ENCODE measurements around the gene CACNA1C. TPM values are rescaled to one million over a fixed set of nuclear protein-coding genes. Genes with fewer than 3 reads are reported as not detected.

Gene CACNA1C
- total and polyA plus RNA-seq, 10 of the 15 experiments (the other 5 are each of a cell fraction or from before 2014, with no cell fraction given), result under 0.01 to 0.15 (median 0.09) TPM; not detected in 5

GRCh38 chr12:2509137-2509536 is 456.4 kb downstream of the CACNA1C start:
- Histone ChIP-seq H3K4me1 (ENCODE audit: control insufficient read depth, insufficient read depth, low read length) (no peaks in the 10 kb centered on the region), H2AFZ (ENCODE audit: control insufficient read depth, low read depth, low read length) (no peak overlapping the region), H4K20me1 (ENCODE audit: control insufficient read depth, insufficient read depth) (no peaks in the 10 kb centered on the region), H3K9ac (ENCODE audit: control insufficient read depth, insufficient read depth, low read length) (no peak overlapping the region), H3K4me3 (no peak overlapping the region), H3K4me2 (ENCODE audit: control insufficient read depth, insufficient read depth) (no peak overlapping the region), H3K27me3 (replicated peaks in 1 of 2; ENCODE audit: control insufficient read depth in 2 of 2, insufficient read depth in 2 of 2, low read length in 1 of 2) (peaks cover 0 to 3% of the 10 kb centered on the region in 2 experiments; a peak in 2 of 4 replicates), H3K79me2 (ENCODE audit: control insufficient read depth, insufficient read depth, low read length) (no peaks in the 10 kb centered on the region), H3K27ac (ENCODE audit: control insufficient read depth, insufficient read depth) (no peak overlapping the region), H3K9me3 (replicated peaks; ENCODE audit: control insufficient read depth, insufficient read depth, low read length) (no peaks in the 10 kb centered on the region), H3K36me3 (ENCODE audit: control insufficient read depth in 2 of 2, insufficient read depth in 2 of 2, low read length in 1 of 2) (no peaks in the 10 kb centered on the region)
- in situ Hi-C loops (cut with MboI) (no loop called here), intact Hi-C loops (cut with micrococcal nuclease; ENCODE audit: unreplicated experiment) (no loop called here)
- ATAC-seq (no peak), DNase-seq (ENCODE audit: low read depth, low spot score) (no peak), FAIRE-seq (no peak)
- BruUV-seq (replicated peaks), result no TSS peak
- CTCF ChIA-PET, result no interaction called here
- 15% methylated on average over 5 of the region's 5 CpGs for WGBS (ENCODE audit: insufficient coverage, insufficient replicate concordance, low lambda C conversion rate, missing lambda C conversion rate)
- SMC1A ChIA-PET (ENCODE audit: uncharacterized antibody, unreplicated experiment), result no interaction called here
- RAD21 ChIA-PET (ENCODE audit: unreplicated experiment), result no interaction called here
- POLR2A ChIA-PET, result no interaction called here
- TF ChIP-seq ZZZ3 (IDR thresholded peaks at IDR 0.05; ENCODE audit: control insufficient read depth, insufficient read length, low read depth) (no peak), NKRF (conservative IDR thresholded peaks at IDR 0.05) (no peak), BACH1 (IDR thresholded peaks at IDR 0.05; ENCODE audit: borderline replicate concordance) (no peak), ZNF592 (IDR thresholded peaks at IDR 0.05) (no peak), RCOR1 (conservative IDR thresholded peaks at IDR 0.05; ENCODE audit: low read depth, low read length) (no peak), TARDBP (IDR thresholded peaks at IDR 0.05; ENCODE audit: borderline replicate concordance) (no peak), NRF1 (conservative IDR thresholded peaks at IDR 0.05; ENCODE audit: low read depth, low read length) (no peak), MTA2 (IDR thresholded peaks at IDR 0.05; ENCODE audit: low read depth) (no peak), POU2F2 (IDR thresholded peaks at IDR 0.05; ENCODE audit: borderline replicate concordance, low read depth, low read length) (no peak), TCF7 (IDR thresholded peaks at IDR 0.05; ENCODE audit: borderline replicate concordance) (no peak), HCFC1 (IDR thresholded peaks at IDR 0.05; ENCODE audit: low read length) (no peak), KDM1A (IDR thresholded peaks at IDR 0.05; ENCODE audit: borderline replicate concordance) (no peak), USF1 (IDR thresholded peaks at IDR 0.05; ENCODE audit: borderline replicate concordance, extremely low read length, insufficient read depth, low read depth, low read length) (no peak), RFX5 (IDR thresholded peaks at IDR 0.05; ENCODE audit: low read depth, low read length) (no peak), CBX3 (IDR thresholded peaks at IDR 0.05; ENCODE audit: borderline replicate concordance, low read depth) (no peak), E2F8 (IDR thresholded peaks at IDR 0.05; ENCODE audit: low read depth, partially characterized antibody) (no peak)

Measured in GM12878 (cell line).